GM19467 (cell line): ENCODE measurements around the gene PAX8.
"Not testable (repeated sequence)": the region's sequence is repeated elsewhere in the genome, so short reads cannot be mapped to it uniquely, and the experiment has no call there.

ENCODE experiments used
- ATAC-seq: cut with Tn5 transposase; IDR thresholded peaks from one replicate; pipeline ENCODE4 v1.9.1; 2021; ENCODE audit warnings: mild to moderate bottlenecking, moderate library complexity; ENCODE audit not compliant: unreplicated experiment

PAX8 gene

DNA sequence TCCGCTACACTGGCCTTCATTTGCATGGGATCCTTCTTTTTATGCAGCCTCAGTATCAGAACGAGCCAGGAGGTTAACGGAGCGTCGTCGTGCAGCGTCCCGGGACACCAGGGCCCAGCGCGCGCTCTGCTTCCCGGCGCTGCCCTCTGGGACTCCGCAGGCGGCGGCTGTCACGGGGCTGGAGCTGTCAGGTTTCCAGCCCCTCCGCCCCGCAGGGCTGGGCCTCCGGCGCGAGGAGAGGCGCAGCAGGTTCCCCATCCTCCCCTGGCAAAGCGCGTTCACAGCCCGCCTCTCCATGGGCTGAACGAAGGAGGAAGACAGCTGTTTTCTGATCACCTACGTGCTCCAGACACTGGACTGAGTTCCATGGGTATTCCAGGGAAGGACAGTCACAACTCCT is 12.5 kb upstream of the PAX8 start:
- no peak for ATAC-seq

GRCh38 chr2:113288674-113289149 is 10.0 kb upstream of the PAX8 start:
- not testable (repeated sequence) for ATAC-seq

DNA sequence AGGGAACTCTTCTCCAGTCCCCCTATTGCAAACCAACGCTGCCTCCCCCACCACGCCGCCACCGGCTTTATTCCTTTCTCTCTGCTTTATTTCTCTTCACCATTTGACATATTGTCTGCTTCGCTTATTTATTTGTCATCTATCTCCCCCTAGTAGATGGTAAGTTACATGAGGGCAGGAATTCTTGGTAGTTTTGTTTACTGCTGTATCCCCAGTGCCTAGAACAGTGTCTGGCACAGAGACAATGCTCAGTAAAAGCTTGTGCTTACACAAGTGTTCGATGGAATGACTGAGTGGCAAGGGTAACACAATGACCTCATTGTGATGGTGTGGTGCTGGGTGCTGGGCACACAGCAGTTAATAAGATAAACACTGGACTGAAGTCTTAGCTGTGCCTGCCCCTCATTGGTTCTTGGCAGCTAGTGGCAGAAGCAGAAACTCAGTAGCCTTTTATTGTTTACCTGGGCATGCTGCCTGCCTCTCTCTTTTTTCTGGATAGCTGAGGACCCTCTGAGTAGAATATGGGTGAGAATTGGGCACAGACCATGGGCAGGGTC is 9.5 kb upstream of the PAX8 start:
- ATAC-seq = not testable (repeated sequence)

DNA sequence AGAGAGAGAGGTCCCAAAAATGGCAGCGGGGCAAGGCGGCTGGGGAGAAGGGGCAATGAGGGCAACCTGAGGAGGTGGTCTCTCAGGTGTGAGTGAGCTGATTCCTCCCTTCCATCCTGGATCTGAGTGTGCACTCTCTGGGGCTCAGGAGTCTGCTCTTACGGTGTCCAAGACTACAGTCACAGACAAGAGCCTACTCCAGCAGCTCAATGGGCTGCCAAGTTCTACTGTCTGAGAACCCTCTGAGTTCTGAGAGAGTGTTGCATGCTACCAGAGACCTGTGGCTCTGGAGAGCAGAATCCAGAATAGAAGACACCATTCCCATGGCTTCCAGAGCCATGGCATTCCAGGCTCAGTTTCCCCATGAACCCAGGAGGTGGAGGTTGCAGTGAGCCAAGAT is 7.1 kb upstream of the PAX8 start:
- no peak for ATAC-seq

DNA sequence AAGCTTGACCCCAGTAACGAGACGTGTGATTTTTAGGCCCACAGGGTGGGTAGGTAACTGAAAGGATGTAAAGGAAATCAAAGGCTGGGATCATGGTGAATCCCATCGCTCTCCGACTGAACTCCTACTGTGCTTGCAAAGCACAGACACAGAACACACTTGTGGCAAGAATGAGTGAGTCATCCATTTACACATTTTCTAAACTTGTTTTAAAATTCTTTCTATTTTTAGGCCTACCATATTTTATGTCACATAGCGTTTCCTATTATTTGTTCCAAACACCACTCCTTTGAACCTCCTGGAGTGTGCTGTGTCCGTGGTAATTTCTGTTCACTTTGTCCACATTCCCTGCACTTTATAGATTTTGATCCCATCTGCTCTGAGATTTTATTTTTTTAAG is 6.3 kb upstream of the PAX8 start:
- ATAC-seq = not testable (repeated sequence)

DNA sequence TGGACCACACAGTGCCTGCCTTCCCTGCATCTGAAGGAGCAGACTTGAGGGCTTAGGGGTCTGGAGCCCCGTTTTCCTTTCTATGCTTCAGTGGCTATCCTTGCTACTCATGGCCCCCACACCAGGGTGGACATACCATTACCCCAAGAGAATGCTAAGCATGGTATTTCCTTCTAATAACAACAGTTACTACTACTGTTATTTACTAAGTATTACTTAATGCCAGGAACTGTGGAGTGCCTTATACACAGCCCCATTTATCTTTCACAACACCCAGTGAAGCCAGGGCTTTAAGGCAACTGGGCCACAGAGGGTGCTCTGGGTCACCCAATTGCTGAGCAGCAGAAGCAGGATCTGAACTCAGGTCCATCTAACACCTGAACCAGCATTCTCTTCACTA is 5.8 kb upstream of the PAX8 start:
- ATAC-seq = no peak

DNA sequence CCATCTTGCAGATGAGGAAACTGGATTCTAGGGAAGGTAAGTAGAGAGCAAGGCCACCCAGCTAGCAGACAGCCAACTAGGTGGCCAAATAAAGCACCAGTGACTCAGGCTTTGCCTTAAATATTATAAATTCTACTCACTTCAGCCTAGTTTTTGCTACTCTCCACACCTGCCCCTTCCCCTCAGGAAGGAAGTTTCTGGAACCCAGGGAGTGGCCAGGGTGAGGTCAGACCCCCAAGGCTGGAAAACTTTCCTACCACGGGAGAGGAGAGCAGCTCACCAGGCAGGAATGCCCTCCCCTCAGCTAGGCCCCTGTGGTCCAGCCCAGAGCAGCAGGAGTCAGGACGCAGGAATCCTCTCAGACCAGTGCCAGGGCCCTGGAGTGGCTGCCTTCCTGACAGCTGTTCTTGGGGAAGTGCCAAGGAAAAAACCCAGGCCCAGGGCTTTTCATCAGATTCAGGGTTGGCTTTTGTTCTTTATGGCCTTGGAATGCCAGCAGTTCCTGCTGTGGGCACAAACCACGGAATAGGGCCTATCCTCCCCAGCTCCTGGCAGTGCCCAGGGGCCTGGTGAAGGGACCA is 5.1 kb upstream of the PAX8 start:
- ATAC-seq = no peak

- ATAC-seq = no peak
These were observed 4.2 kb upstream of the PAX8 start for GRCh38 chr2:113282747-113283533.

DNA sequence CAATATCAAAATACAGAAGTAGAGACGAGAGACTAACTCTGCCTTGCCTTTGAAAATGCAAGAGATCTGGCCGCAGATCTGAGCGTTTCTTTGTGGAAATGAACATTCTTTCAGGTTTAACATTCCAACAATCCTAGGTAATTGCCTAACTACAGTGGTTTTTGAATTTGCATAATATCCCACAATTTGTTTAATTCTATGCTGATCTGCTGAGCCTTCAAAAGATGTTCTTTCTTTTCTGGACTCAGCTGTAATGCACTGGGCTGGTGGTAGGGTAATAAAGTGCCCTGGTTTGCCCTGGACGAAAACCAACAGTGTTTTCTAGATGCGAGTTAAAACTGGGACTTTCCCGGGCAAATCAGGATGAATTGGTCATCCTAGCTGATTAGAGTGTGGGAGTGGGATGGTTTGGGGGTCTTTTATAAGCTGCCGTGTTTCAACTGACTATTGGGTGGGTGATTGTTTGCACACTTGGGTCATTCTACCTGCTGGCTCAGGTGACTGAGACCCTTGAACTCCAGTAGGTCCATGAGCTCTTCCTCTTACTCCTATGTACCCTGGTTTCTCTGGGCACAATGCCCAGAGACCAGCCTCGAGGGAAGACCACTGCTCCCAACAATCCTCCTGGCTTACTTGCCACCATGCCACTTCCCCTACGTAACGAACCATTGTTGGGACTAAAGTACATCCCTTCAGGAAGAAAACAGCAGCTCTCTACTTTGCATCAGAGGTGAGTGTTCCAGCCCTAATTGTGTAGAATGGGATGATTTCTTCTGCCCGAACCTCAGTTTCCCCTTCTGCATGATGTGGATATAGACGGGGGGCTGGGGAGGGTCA is 3.4 kb upstream of the PAX8 start:
- no peak for ATAC-seq

DNA sequence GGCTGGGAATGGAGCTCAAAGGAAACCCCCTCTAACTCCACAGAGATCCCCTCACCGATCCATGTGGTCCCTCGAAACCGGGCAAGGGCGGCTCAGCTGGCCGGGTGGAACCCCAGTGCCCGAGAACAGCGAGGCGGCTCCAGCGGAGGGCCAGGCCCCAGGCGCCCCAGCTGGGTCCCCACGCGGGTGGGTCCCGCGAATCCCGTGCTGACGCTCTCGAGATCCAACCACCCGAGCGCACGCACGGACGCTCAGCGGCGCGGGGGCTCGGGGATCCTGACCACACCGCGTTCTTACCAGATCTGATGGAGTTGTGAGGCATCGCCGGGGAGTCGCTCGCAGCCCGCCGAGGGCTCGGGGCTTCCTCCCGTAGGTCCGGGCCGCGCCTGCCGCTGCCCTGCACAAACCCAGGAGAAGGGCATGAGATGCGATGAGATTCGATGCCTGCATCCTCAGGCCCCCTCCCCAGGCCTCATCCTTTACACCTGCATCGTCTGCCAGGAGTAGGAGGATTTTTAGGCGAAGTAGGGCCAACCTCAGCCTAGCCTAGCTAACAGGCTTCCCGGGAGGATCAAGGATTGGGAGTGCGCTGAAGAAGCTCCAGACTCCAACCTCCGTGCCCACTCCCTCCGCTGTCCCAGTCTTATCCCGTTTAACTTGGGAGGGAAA is 514 bp downstream of the PAX8 start:
- ATAC-seq = no peak

- ATAC-seq = no peak
These were observed 1.1 kb downstream of the PAX8 start for GRCh38 chr2:113277474-113278072.

GRCh38 chr2:113276761-113277425 is 1.8 kb downstream of the PAX8 start:
- no peak for ATAC-seq

- no peak for ATAC-seq
These were observed 2.4 kb downstream of the PAX8 start for GRCh38 chr2:113276216-113276760.

DNA sequence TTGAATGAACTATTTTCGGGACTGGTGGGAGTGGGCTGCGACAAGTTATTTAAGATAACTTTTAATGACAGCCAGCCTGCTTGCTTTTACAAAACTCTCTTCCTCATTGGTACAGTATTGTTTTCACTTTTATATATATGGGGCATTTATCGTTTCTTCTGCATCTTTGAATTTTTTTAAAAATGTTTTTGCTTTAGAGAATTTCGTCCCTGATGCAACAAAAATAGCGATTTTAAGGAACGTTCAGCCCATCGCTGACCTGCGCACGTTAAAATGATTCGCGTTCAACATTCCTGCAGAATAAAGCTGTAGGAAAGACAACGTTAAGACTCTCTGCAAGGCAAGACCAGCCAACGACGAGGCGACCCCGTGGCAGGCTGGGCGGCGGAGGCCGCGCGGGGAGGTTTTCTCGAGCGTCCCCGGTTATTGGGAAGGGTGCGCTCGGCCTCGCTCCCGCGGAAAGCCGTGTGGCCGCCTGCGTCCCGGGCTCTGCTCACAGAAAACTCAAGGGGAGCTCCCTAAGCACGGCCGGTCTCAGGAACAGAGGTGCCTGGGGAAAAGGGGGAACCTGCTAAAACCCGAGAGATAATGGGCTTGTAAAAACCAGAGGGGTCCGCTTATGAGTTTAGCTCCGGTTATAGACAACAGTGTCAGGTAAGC is 3.0 kb downstream of the PAX8 start:
- no peak for ATAC-seq

DNA sequence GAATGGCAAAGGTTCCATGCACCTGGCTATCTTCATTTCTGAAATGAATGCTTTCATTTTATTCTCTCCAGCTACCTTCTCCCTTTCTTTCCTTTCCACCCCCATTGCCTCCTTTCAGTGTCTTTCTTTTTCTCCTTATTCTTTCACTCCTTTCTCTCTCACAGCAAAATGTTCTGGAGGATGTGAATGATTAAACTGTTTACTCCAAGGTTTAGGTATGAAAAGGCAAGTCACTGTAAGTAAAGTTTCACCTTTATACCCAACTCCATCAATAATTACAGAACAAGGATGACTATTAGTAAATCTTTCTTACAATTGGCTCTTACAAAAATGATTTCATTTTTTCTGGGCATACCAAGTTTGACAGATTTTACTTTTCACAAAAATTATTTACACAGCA is 4.3 kb downstream of the PAX8 start:
- no peak for ATAC-seq

GRCh38 chr2:113273981-113274380 is 4.7 kb downstream of the PAX8 start:
- no peak for ATAC-seq

GRCh38 chr2:113273027-113273551 is 5.6 kb downstream of the PAX8 start:
- ATAC-seq = no peak

DNA sequence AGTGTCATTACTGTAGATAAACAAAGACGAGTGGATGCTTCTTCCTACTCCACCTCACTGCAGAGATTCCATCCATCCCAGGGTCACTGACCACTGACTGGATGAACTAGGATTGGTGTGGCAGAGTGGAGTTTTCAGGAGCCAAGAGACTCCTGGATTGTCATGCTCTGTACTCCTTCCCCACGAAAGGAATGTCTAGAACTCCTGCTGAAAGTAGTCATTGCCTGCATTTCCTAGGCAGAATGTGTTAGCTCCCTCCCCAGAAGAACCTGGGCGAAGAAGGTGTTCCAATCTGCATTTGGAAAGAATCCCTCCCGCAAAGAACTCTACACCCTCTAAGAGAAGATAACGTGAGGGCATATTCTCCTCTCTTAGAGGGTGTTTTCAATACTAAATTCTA is 6.2 kb downstream of the PAX8 start:
- no peak for ATAC-seq
